Lower lobe of right lung (tissue), 2 donors: ENCODE measurements around the gene SLC17A7. TPM values are rescaled to one million over a fixed set of nuclear protein-coding genes. Genes with fewer than 3 reads are reported as not detected.
"Not testable (repeated sequence)": the region's sequence is repeated elsewhere in the genome, so short reads cannot be mapped to it uniquely, and the experiment has no call there.

Source experiments
- ATAC-seq, 2 donors: fragments of 200-7000 bp; cut with Tn5 transposase; one replicate each; pipeline ENCODE4 v1.9.1; 2020 to 2022; ENCODE audit warnings: mild to moderate bottlenecking in 2 of 2, moderate library complexity in 2 of 2
- DNase-seq: peaks from one replicate; pipeline ENCODE4 v3.0.0-alpha.2; 2020
- H3K27ac ChIP-seq: fragments of 200-600 bp; one replicate; pipeline ENCODE4 v1.8.0; 2022
- H3K27me3 ChIP-seq: fragments of 200-600 bp; one replicate; pipeline ENCODE4 v1.8.0; 2022; ENCODE audit warnings: low read depth
- H3K36me3 ChIP-seq: fragments of 200-600 bp; one replicate; pipeline ENCODE4 v1.8.0; 2022; ENCODE audit warnings: mild to moderate bottlenecking
- H3K4me1 ChIP-seq: fragments of 200-600 bp; one replicate; pipeline ENCODE4 v1.8.0; 2022
- H3K4me3 ChIP-seq: fragments of 200-600 bp; one replicate; pipeline ENCODE4 v1.8.0; 2022; ENCODE audit warnings: mild to moderate bottlenecking
- H3K9me3 ChIP-seq: fragments of 200-600 bp; one replicate; pipeline ENCODE4 v1.8.0; 2022
- CTCF ChIP-seq: fragments of 200-600 bp; IDR thresholded peaks from one replicate; pipeline ENCODE4 v1.8.0; 2022; ENCODE audit warnings: antibody characterized with exemption, mild to moderate bottlenecking
- intact Hi-C: fragments of 100-400 bp; cut with DNase I; formaldehyde crosslinking; loops from one replicate; pipeline ENCODE4 v1.11.0; 2022
- total RNA-seq: library from RNA; stranded (reverse); fragmentation: NEBNext Ultra II Directional; extraction: Animal tissue kit (Norgen Biotek cat#: 25700); gene quantifications from one replicate; pipeline ENCODE4 v1.2.1, GENCODE V29; 2021
- donor health status: DM: no; HTN: yes; CAD: no; lungs with severe emphysema.

Gene SLC17A7
- total RNA-seq, 1 donor from 2014 or later: 0.56 TPM

GRCh38 chr19:49479975-49480628 is 38.8 kb upstream of the SLC17A7 start:
- TF ChIP-seq CTCF: no peak
- peaks cover 4% of the 10 kb centered on the region for H3K4me1 ChIP-seq

GRCh38 chr19:49475995-49476880 is 34.9 kb upstream of the SLC17A7 start:
- Histone ChIP-seq H3K4me3 (no peak overlapping the region), H3K9me3 (no peaks in the 10 kb centered on the region), H3K36me3 (no peaks in the 10 kb centered on the region), H3K4me1 (peaks cover 10% of the 10 kb centered on the region), H3K27ac (no peak overlapping the region), H3K27me3 (no peaks in the 10 kb centered on the region)
- intact Hi-C loops: no loop called here
- ATAC-seq: peak; percentile 13 to 29
- peak; percentile 33 for TF ChIP-seq CTCF
- DNase-seq: no peak

More at GRCh38 chr19:49479975-49480628, 38.8 kb upstream of the SLC17A7 start:
- ATAC-seq (peak in 1 of 2 donors; percentile 4), DNase-seq (no peak)
- Histone ChIP-seq H3K27ac (no peak overlapping the region), H3K36me3 (peaks cover 14% of the 10 kb centered on the region), H3K4me3 (no peak overlapping the region), H3K9me3 (no peaks in the 10 kb centered on the region), H3K27me3 (no peaks in the 10 kb centered on the region)
- intact Hi-C loops: no loop called here

GRCh38 chr19:49475191-49475917 is 34.0 kb upstream of the SLC17A7 start:
- H3K4me1 ChIP-seq: peaks cover 10% of the 10 kb centered on the region
- H3K27me3 ChIP-seq: no peaks in the 10 kb centered on the region
- H3K9me3 ChIP-seq: no peaks in the 10 kb centered on the region
- intact Hi-C loops: no loop called here
- no peaks in the 10 kb centered on the region for H3K36me3 ChIP-seq
- no peak for TF ChIP-seq CTCF
- no peak overlapping the region for H3K4me3 ChIP-seq
- no peak overlapping the region for H3K27ac ChIP-seq
- ATAC-seq: no peak
- DNase-seq: no peak

- peak overlapping the region; percentile 85 for H3K27ac ChIP-seq
- DNase-seq (no peak), ATAC-seq (peak in 1 of 2 donors; percentile 4)
- no peaks in the 10 kb centered on the region for H3K9me3 ChIP-seq
- H3K4me3 ChIP-seq: peak overlapping the region; percentile 75
- H3K27me3 ChIP-seq: no peaks in the 10 kb centered on the region
- no peak for TF ChIP-seq CTCF
- intact Hi-C loops: no loop called here
- H3K36me3 ChIP-seq: peaks cover 4% of the 10 kb centered on the region
- H3K4me1 ChIP-seq: peaks cover 16% of the 10 kb centered on the region
Observed at GRCh38 chr19:49474542-49474924, 33.2 kb upstream of the SLC17A7 start.

GRCh38 chr19:49473868-49474541 is 32.7 kb upstream of the SLC17A7 start, which contains the start of gene FLT3LG:
Gene FLT3LG, plus strand, starts transcription at chr19:49474215. Its CDS starts 425 bp downstream, at chr19:49474640.
- H3K4me1 ChIP-seq: peaks cover 21% of the 10 kb centered on the region
- ATAC-seq (peak; percentile 89 to 90), DNase-seq (peak; percentile 86)
- H3K9me3 ChIP-seq: no peaks in the 10 kb centered on the region
- H3K27me3 ChIP-seq: no peaks in the 10 kb centered on the region
- H3K27ac ChIP-seq: peak within 1 kb of the TSS; percentile 85
- peak within 1 kb of the TSS; percentile 75 for H3K4me3 ChIP-seq
- TF ChIP-seq CTCF: peak; percentile 99
- peaks cover 8% of the 10 kb centered on the region for H3K36me3 ChIP-seq
- intact Hi-C loops: no loop called here

GRCh38 chr19:49473501-49473867 is 32.2 kb upstream of the SLC17A7 start:
- H3K27ac ChIP-seq: peak overlapping the region; percentile 85

More at GRCh38 chr19:49473501-49473867, 32.2 kb upstream of the SLC17A7 start:
- ATAC-seq, H3K27me3 ChIP-seq, DNase-seq, H3K9me3 ChIP-seq, intact Hi-C loops: not testable (repeated sequence)
- H3K36me3 ChIP-seq: peaks cover 11% of the 10 kb centered on the region
- H3K4me3 ChIP-seq: peak overlapping the region; percentile 75
- peaks cover 25% of the 10 kb centered on the region for H3K4me1 ChIP-seq
